ENCODE data around the gene GOSR2. TPM values are rescaled to one million over a fixed set of nuclear protein-coding genes. Genes with fewer than 3 reads are reported as not detected.
"Not testable (repeated sequence)": the region's sequence is repeated elsewhere in the genome, so short reads cannot be mapped to it uniquely, and the experiment has no call there.

GOSR2 gene
- total and polyA plus RNA-seq, 8 donors = 14.3 to 33.2 (median 27.5) TPM

GRCh38 chr17:46915596-46915995 is 7.4 kb upstream of the GOSR2 start:
- Histone ChIP-seq H3K27me3 (no peaks in the 10 kb centered on the region), H3K9me3 (no peaks in the 10 kb centered on the region), H3K36me3 (no peaks in the 10 kb centered on the region), H3K4me3 (no peak overlapping the region), H3K4me1 (no peaks in the 10 kb centered on the region), H3K27ac (no peak overlapping the region)
- intact Hi-C loops (cut with DNase I) = no loop called here
- FAIRE-seq (no peak), ATAC-seq (no peak), DNase-seq (no peak)
- no peak for TF ChIP-seq CTCF (IDR thresholded peaks at IDR 0.05)
- 0 to 49% methylated on average over 1 of the region's 1 CpG for WGBS, 2 donors

GRCh38 chr17:46916211-46916610 is 6.7 kb upstream of the GOSR2 start:
- H3K27ac ChIP-seq = no peak overlapping the region
- TF ChIP-seq CTCF (IDR thresholded peaks at IDR 0.05) = no peak
- FAIRE-seq (no peak), DNase-seq (no peak), ATAC-seq (no peak)
- no peaks in the 10 kb centered on the region for H3K27me3 ChIP-seq
- intact Hi-C loops (cut with DNase I) = no loop called here
- no peaks in the 10 kb centered on the region for H3K4me1 ChIP-seq
- WGBS, 2 donors = 83 to 87% methylated on average over 2 of the region's 2 CpGs
- H3K4me3 ChIP-seq = no peak overlapping the region
- no peaks in the 10 kb centered on the region for H3K36me3 ChIP-seq
- H3K9me3 ChIP-seq = no peaks in the 10 kb centered on the region

- no peaks in the 10 kb centered on the region for H3K9me3 ChIP-seq
- intact Hi-C loops (cut with DNase I) = no loop called here
- DNase-seq = no peak
These were observed 6.3 kb upstream of the GOSR2 start for GRCh38 chr17:46916623-46917022.

GRCh38 chr17:46917041-46917440 is 5.9 kb upstream of the GOSR2 start:
- Histone ChIP-seq H3K36me3 (no peaks in the 10 kb centered on the region), H3K27ac (no peak overlapping the region), H3K9me3 (no peaks in the 10 kb centered on the region), H3K27me3 (no peaks in the 10 kb centered on the region), H3K4me3 (no peak overlapping the region), H3K4me1 (no peaks in the 10 kb centered on the region)
- ATAC-seq = no peak
- intact Hi-C loops (cut with DNase I) = no loop called here
- no peak for TF ChIP-seq CTCF (IDR thresholded peaks at IDR 0.05)
- DNase-seq = no peak
- FAIRE-seq = no peak

More at GRCh38 chr17:46916623-46917022, 6.3 kb upstream of the GOSR2 start:
- no peak for TF ChIP-seq CTCF (IDR thresholded peaks at IDR 0.05)
- H3K27ac ChIP-seq = no peak overlapping the region
- no peak overlapping the region for H3K4me3 ChIP-seq
- FAIRE-seq (no peak), ATAC-seq (no peak)
- H3K4me1 ChIP-seq = no peaks in the 10 kb centered on the region
- H3K27me3 ChIP-seq = no peaks in the 10 kb centered on the region
- WGBS, 2 donors = 81 to 85% methylated on average over 3 of the region's 3 CpGs
- H3K36me3 ChIP-seq = no peaks in the 10 kb centered on the region

- ATAC-seq = no peak
- FAIRE-seq = no peak
- no peak overlapping the region for H3K4me3 ChIP-seq
- WGBS, 2 donors = 70 to 85% methylated on average over 4 of the region's 4 CpGs
- intact Hi-C loops (cut with DNase I) = no loop called here
- TF ChIP-seq CTCF (IDR thresholded peaks at IDR 0.05) = no peak
- H3K9me3 ChIP-seq = no peaks in the 10 kb centered on the region
- no peaks in the 10 kb centered on the region for H3K36me3 ChIP-seq
- DNase-seq = no peak
- no peaks in the 10 kb centered on the region for H3K4me1 ChIP-seq
- H3K27me3 ChIP-seq = no peaks in the 10 kb centered on the region
- no peak overlapping the region for H3K27ac ChIP-seq
These were observed 5.4 kb upstream of the GOSR2 start for GRCh38 chr17:46917516-46917915.

GRCh38 chr17:46921962-46922361 is 998 bp upstream of the GOSR2 start:
- H3K27me3 ChIP-seq; H3K27ac ChIP-seq; intact Hi-C loops (cut with DNase I); DNase-seq; ATAC-seq; H3K9me3 ChIP-seq; H3K36me3 ChIP-seq; FAIRE-seq: not testable (repeated sequence)
- H3K4me3 ChIP-seq = peak overlapping the region in 1 of 4 donors; percentile 65
- peaks cover 19 to 32% (median 29%) of the 10 kb centered on the region in 3 donors for H3K4me1 ChIP-seq
- WGBS, 2 donors = 74 to 77% methylated on average over 4 of the region's 4 CpGs
